ENCODE measurements around the gene TEN1.

Gene TEN1

GRCh38 chr17:76027159-76027839 lies 48.3 kb downstream of the TEN1 start, which contains the start of gene EVPL:
EVPL (minus strand) TSS chr17:76027306; CDS start chr17:76027198, 108 bp downstream.
- TF ChIP-seq CTCF (IDR thresholded peaks at IDR 0.05) = no peak

- no peak for TF ChIP-seq CTCF (IDR thresholded peaks at IDR 0.05)
Measured at GRCh38 chr17:76032073-76032779, 53.2 kb downstream of the TEN1 start.

GRCh38 chr17:76032780-76033108 lies 53.7 kb downstream of the TEN1 start:
- TF ChIP-seq CTCF (IDR thresholded peaks at IDR 0.05) = no peak

GRCh38 chr17:76033139-76033538 lies 54.1 kb downstream of the TEN1 start:
- no peak for TF ChIP-seq CTCF (IDR thresholded peaks at IDR 0.05)

GRCh38 chr17:76034428-76035350 lies 55.6 kb downstream of the TEN1 start:
- TF ChIP-seq CTCF (IDR thresholded peaks at IDR 0.05) = no peak

- no peak for TF ChIP-seq CTCF (IDR thresholded peaks at IDR 0.05)
Measured at GRCh38 chr17:76036497-76037261, 57.6 kb downstream of the TEN1 start.

GRCh38 chr17:76038050-76038449 lies 59.0 kb downstream of the TEN1 start:
- no peak for TF ChIP-seq CTCF (IDR thresholded peaks at IDR 0.05)
